Stimulated activated naive B cell treated with anti-CD40 and anti-IgM and Interleukin-4, amounts not matched to agents 10 μg/mL and 1 μg/mL and 100 μg/mL, for 72 hours (primary cell): ENCODE measurements around the gene NIN.

ENCODE experiments used
- ATAC-seq, 2 donors: fragments of 150-1000 bp; cut with Tn5 transposase; replicated peaks; 2 replicates each; pipeline ENCODE4 v1.10.0; 2021; ENCODE audit warnings: moderate library complexity in 1 of 2
- DNase-seq: peaks from one replicate; pipeline ENCODE4 v3.0.0; 2021
- H3K27ac Mint-ChIP-seq: one replicate; pipeline ENCODE4 v1.8.0; 2022; ENCODE audit warnings: mild to moderate bottlenecking, mixed read lengths
- H3K27me3 Mint-ChIP-seq, 2 donors: one replicate each; pipeline ENCODE4 v1.8.0; 2022; ENCODE audit warnings: mixed read lengths in 2 of 2
- H3K36me3 Mint-ChIP-seq, 2 donors: one replicate each; pipeline ENCODE4 v1.8.0; 2022; ENCODE audit warnings: mixed read lengths in 2 of 2, mild to moderate bottlenecking in 1 of 2
- H3K4me1 Mint-ChIP-seq, 2 donors: one replicate each; pipeline ENCODE4 v1.8.0; 2022; ENCODE audit warnings: mixed read lengths in 2 of 2, mild to moderate bottlenecking in 1 of 2
- H3K4me3 Mint-ChIP-seq, 2 donors: one replicate each; pipeline ENCODE4 v1.8.0; 2022; ENCODE audit warnings: mild to moderate bottlenecking in 2 of 2, mixed read lengths in 2 of 2, moderate library complexity in 1 of 2
- H3K9me3 Mint-ChIP-seq, 2 donors: one replicate each; pipeline ENCODE4 v1.8.0; 2022; ENCODE audit warnings: mixed read lengths in 2 of 2, mild to moderate bottlenecking in 1 of 2

The NIN gene

DNA sequence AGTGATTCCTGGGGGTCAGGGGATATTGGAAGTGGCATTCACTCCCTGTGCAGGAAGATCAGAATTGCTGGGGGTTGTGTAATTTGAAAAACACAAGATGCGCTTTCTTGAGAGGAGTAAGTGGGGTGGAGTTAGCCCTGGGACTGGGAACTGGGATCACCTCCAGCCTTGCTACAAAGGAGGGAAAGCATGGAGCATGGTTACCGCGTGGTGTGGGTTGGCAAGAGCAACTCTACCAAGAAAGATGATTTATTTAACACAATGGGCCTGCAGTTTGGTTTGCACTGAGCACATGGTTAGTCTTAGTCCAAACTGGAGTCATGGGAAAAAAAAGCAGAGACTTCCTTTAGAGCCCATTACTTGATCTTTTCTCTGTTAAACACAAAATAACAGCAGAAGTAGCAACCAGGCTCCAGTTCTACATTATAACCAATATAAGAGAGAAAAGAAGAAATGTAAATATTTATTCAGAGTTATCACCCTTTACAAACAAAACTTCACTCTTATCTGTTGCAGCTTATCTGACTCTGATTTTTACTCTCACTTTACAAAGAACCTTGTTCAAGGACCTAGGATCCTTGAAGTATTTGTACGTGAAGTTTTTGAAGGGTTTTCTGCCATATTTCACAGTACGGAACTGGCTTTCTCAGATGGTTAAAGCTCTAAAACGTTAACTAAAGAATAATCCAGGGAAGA lies 2.1 kb upstream of the NIN start:
- ATAC-seq (no peak), DNase-seq (no peak)
- Mint-ChIP-seq H3K4me3 (no peak overlapping the region), H3K27me3 (no peaks in the 10 kb centered on the region), H3K4me1 (peaks cover 37 to 67% of the 10 kb centered on the region in 2 donors), H3K9me3 (no peaks in the 10 kb centered on the region), H3K27ac (peak overlapping the region; percentile 16), H3K36me3 (peaks cover 21 to 22% of the 10 kb centered on the region in 2 donors)

DNA sequence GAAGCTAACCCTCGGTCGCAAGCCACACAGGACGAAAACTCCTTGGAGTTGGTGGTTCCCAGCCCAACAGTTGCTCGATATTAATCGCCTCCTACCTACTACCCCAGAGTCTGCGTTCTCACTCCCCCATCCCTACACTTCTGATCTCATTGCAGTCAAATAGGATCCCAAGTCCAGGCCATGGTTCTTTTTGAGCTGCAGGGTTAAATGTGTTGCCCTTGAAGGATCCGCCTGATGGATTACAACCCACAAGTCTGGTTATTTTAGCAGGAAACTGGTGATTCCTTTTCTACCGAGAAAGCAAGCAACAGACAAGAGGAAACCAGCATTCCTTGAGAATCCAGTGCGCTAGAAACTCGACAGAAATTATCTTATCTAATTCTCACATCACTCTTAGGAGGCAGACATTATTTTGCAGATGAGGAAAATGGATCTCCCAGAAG lies 785 bp upstream of the NIN start:
- peaks cover 39 to 66% of the 10 kb centered on the region in 2 donors for H3K4me1 Mint-ChIP-seq
- no peak for ATAC-seq

DNA sequence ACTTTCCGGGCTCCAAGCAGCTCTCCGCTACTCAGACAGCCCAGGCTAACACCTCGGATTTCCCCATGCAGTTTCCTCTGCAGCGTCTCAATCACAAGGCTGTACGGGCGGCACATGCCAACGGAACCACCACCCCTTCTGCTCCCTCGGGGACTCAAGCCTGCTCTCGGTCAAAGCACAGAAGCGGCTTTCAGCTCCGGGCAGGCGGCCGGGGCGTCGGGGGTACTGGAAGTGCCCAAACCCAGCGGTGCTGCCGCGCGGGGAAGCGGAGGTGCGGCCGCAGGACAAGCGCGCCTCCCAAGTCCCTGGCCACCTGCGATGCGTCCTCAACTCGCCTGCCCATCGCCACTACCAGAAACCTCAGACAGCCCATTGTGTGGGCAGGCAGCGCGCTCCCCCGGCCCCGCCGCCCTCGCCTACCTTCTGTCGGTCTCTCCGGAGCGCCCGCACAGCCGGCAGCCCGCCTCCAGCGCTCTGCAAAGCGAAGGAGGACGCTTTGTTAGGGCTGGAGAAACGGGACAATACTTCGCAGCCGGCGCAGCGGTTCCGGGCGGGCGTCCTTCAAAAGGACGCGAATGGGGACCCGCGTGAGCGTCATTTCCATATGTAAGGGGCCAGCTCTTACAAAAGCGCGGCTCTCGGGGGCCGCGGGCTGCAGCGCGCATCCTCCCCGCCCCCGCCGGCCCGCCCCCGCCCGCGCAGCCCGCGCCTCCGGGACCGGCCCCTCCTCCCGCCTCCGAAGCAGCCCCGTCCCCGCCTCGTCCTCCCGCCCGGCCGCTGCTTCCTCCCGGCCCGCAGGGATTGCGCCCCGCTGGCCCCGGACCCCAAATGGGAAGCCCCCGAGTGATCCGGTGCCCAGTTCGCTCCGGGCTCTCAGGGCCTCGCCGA lies 674 bp downstream of the NIN start:
- peak overlapping the region; percentile 94 to 98 for H3K4me3 Mint-ChIP-seq
- no peaks in the 10 kb centered on the region for H3K27me3 Mint-ChIP-seq
- DNase-seq, result peak; percentile 75
- H3K27ac Mint-ChIP-seq, result peak overlapping the region; percentile 96
- peaks cover 42 to 69% of the 10 kb centered on the region in 2 donors for H3K4me1 Mint-ChIP-seq
- H3K9me3 Mint-ChIP-seq, result no peaks in the 10 kb centered on the region
- H3K36me3 Mint-ChIP-seq, result peaks cover 36 to 38% of the 10 kb centered on the region in 2 donors
- ATAC-seq, result peak; percentile 68 to 73

More for the DNA sequence above, 785 bp upstream of the NIN start:
- peak overlapping the region; percentile 95 for H3K27ac Mint-ChIP-seq
- H3K4me3 Mint-ChIP-seq, result peak overlapping the region; percentile 97 to 99
- no peaks in the 10 kb centered on the region for H3K27me3 Mint-ChIP-seq
- peaks cover 28 to 30% of the 10 kb centered on the region in 2 donors for H3K36me3 Mint-ChIP-seq
- no peak for DNase-seq
- H3K9me3 Mint-ChIP-seq, result no peaks in the 10 kb centered on the region

DNA sequence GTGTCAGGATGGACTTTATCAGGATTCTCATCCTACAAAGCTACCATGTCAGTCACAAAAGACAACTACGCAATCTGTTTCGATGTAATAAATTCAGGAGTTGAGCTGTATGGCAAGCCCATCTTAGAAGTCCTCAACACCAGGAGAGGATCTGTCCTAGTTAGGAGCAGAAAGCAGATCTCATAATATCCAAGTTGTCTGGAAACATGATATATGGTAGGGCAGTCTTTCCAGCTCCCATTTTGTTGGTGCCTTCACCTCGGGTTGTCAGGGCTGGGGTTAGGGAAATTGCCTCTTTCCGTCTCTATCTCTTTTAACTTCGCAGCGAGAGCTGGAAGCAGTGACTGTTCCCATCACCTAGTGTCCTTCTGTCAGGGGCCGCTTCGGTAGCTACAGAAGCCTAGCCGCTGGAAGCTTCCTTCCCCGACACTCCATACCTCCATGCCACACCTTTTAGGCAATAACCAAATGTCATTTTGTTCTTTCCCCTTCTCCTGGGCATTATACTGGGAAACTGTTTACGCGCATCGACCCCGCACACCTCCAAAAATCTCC lies 1.4 kb downstream of the NIN start:
- Mint-ChIP-seq H3K27ac (peak overlapping the region; percentile 96), H3K27me3 (no peaks in the 10 kb centered on the region), H3K4me1 (peaks cover 40 to 69% of the 10 kb centered on the region in 2 donors), H3K36me3 (peaks cover 36 to 44% of the 10 kb centered on the region in 2 donors), H3K9me3 (no peaks in the 10 kb centered on the region), H3K4me3 (peak overlapping the region; percentile 94 to 98)
- ATAC-seq (no peak), DNase-seq (no peak)

DNA sequence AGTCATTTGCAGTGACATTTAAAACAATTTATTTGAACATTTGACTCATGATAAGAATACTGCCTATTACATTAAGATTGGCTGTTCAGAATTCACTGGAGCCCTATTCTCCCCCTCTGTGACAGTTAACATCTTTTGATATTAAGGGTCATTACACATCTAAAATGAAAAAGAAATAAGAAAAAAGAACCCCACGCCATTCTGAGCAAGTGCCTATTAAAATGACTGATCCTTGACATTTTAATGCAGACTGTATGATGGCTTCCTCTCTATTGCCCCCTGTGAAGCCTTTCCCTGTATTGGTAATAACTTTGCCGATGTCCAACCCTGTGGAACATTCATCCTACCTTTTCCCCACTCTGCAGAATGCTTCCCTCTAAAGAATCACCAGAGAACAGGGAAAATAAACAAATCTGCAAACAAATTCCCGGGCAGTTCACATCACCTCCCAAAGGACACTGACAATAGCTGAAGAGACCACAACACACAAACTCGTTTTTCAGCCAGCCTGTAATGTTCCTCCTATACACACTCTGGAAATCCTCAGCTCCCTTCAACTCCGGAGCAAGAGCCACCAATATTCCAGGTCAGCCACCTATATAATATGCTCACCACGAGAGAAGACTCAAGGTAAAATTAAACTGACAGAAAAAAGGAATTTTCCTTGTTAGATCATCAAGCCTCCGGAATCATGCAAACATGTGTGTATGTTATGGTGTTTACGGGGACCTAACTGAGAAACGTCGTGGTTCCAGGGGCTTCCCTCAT lies 2.1 kb downstream of the NIN start:
- Mint-ChIP-seq H3K9me3 (no peaks in the 10 kb centered on the region), H3K4me1 (peaks cover 42 to 69% of the 10 kb centered on the region in 2 donors), H3K27ac (peak overlapping the region; percentile 96), H3K4me3 (peak overlapping the region; percentile 94 to 98), H3K27me3 (no peaks in the 10 kb centered on the region), H3K36me3 (peaks cover 36 to 46% of the 10 kb centered on the region in 2 donors)
- ATAC-seq (no peak), DNase-seq (no peak)

DNA sequence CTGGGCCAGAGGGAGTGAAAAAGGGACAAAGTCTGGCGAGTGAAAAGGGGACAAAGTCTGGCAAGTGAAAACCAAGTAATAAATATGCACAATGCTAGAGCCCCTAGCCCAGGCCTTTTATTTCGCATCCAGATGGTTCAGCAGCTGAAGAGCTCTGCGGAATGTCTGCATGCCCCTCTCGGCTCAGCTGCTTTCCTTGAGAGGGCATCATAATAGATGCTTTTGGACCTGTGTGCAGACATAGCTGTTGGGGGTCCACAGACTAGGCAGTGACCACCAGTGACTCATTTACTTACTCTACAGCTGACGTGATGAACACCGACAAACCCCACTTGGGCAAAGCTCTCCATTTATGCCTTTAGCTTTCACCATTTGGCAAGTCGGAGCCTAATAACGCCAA lies 4.3 kb downstream of the NIN start:
- Mint-ChIP-seq H3K4me3 (peak overlapping the region; percentile 70 to 94), H3K36me3 (peaks cover 47 to 59% of the 10 kb centered on the region in 2 donors), H3K9me3 (no peaks in the 10 kb centered on the region), H3K4me1 (peaks cover 49 to 73% of the 10 kb centered on the region in 2 donors), H3K27ac (no peak overlapping the region), H3K27me3 (no peaks in the 10 kb centered on the region)
- no peak for DNase-seq
- no peak for ATAC-seq

DNA sequence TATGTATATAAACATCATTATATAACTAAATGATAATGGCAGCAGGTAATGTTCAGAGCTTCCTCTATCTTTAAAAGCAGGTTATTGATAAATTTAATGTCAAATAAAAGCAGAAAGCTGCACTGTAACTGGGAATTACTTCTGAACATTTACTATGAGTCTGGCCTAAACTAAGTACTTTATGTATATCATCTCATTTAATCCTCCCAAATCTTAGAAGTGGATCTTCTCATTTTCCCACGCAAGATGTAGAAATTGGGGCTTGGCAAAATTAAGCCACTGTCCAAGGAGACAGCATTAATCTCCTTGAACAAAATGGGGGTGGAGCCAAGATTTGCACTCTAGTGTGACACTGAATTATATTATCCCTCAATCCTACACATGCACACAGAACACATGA lies 5.7 kb downstream of the NIN start:
- H3K27ac Mint-ChIP-seq, result peak overlapping the region; percentile 95
- peaks cover 56 to 79% of the 10 kb centered on the region in 2 donors for H3K4me1 Mint-ChIP-seq
- H3K27me3 Mint-ChIP-seq, result no peaks in the 10 kb centered on the region
- H3K36me3 Mint-ChIP-seq, result peaks cover 55 to 69% of the 10 kb centered on the region in 2 donors
- no peaks in the 10 kb centered on the region for H3K9me3 Mint-ChIP-seq
- H3K4me3 Mint-ChIP-seq, result peak overlapping the region; percentile 62 to 84
- no peak for ATAC-seq
- DNase-seq, result no peak

DNA sequence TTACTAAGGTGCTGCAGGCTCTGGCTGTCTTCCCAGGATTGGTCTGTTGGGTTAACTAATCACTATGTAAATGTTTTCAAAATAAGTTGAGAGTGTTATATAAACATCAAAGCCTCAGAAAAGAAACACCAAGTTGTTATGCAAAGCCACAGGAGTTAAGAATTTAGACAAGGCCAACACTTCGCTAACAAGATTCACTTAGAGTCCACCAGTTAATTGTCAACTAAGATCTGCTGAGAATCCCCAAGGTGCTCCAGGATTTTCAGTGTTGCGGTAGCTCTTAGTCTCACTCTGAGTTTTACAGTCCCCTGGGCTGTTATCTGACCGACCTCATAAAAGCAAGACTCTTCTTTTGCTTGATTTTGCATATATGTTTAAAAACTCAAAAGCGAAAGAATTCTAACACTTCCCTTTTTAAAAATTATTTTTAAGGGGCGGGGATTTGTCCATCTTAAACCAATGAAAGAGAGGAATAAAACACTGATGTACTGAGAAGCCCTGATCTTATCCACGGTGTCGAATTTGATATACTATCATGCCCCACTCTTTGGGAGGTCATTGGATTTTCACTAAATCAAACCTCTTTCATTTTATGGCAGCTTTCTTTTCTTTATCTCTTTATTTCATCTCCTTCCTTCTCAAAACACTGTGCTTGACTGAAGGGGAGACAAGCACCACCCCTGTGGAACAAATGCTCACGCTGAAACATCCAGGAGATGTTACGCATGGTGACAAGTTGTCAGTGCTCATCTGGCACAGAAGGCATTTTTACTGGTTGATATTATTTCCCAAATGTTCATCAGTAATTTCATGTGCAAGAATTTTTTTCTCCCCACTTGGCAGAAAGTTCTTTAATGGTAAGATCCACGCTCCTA lies 7.0 kb downstream of the NIN start:
- Mint-ChIP-seq H3K27ac (peak overlapping the region; percentile 95), H3K4me1 (peaks cover 65 to 89% of the 10 kb centered on the region in 2 donors), H3K4me3 (peak overlapping the region; percentile 83 to 84), H3K36me3 (peaks cover 51 to 69% of the 10 kb centered on the region in 2 donors), H3K27me3 (no peaks in the 10 kb centered on the region), H3K9me3 (peaks cover 2 to 4% of the 10 kb centered on the region in 2 donors)
- peak; percentile 51 for DNase-seq
- peak; percentile 76 for ATAC-seq

DNA sequence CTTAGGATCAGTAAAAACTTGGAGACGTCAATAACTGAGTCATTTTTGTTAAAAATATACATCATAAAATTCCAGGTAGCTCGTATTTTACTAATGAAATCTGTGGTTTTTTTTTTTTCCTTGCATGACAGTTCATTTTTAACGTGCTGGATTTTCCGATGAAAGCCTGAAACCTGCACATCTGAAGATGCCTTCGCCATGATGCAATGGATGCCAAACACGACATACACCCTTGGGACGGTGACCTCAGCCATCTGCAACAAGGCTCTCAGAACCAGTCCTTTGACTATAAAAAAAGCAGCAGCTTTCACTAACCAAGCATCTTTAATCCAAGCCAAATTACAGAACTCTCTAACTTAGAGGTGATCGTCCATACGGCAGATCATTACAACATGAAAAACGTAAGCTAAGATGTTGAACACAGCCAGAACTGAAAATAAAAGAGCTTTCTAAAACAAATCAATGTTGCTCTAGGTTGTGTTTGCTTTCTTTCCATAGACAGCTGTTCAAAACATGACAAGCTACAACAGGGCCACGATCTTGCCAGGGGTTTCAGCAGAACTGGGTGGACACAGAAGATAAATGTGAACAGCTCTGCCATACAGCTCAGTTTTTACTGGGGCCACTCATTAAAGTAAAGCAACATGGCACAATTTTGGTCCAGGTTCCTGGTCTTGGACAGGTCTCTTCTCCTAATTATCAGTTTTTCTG lies 7.8 kb downstream of the NIN start:
- Mint-ChIP-seq H3K9me3 (peaks cover 2 to 4% of the 10 kb centered on the region in 2 donors), H3K27me3 (no peaks in the 10 kb centered on the region), H3K4me3 (peak overlapping the region; percentile 83 to 84), H3K27ac (peak overlapping the region; percentile 95), H3K36me3 (peaks cover 48 to 68% of the 10 kb centered on the region in 2 donors), H3K4me1 (peaks cover 65 to 87% of the 10 kb centered on the region in 2 donors)
- DNase-seq, result peak; percentile 37
- ATAC-seq, result peak; percentile 43 to 46

DNA sequence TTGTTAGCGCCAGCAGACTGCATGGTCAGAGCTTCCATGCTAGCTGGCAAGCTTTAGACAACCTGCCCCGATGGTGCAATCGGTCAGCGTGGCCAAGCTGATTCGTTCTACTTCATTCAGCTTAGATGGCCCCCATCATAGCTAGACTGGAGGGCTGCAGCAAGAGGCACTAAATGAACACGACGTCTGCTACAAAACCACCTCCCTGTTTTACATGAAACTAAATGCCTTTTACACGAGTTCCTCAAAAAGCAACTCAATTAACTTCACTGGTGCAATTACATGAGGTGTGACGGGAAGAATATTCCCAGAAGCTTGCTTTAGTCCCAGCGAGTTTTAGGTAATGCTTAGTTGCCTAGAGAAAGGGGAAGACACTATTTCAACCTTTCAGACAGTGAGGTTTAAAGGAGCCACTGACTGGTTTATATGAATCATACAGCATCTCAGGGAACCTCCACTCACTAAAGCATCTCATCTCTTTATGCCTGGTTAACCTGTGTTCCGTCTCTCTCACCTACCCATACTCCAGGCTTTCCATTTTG lies 8.4 kb downstream of the NIN start:
- ATAC-seq (peak; percentile 80 to 82), DNase-seq (peak; percentile 30)
- peak overlapping the region; percentile 95 for H3K27ac Mint-ChIP-seq
- peak overlapping the region; percentile 83 to 84 for H3K4me3 Mint-ChIP-seq
- no peaks in the 10 kb centered on the region for H3K27me3 Mint-ChIP-seq
- H3K36me3 Mint-ChIP-seq, result peaks cover 46 to 68% of the 10 kb centered on the region in 2 donors
- peaks cover 2 to 4% of the 10 kb centered on the region in 2 donors for H3K9me3 Mint-ChIP-seq
- peaks cover 62 to 88% of the 10 kb centered on the region in 2 donors for H3K4me1 Mint-ChIP-seq

DNA sequence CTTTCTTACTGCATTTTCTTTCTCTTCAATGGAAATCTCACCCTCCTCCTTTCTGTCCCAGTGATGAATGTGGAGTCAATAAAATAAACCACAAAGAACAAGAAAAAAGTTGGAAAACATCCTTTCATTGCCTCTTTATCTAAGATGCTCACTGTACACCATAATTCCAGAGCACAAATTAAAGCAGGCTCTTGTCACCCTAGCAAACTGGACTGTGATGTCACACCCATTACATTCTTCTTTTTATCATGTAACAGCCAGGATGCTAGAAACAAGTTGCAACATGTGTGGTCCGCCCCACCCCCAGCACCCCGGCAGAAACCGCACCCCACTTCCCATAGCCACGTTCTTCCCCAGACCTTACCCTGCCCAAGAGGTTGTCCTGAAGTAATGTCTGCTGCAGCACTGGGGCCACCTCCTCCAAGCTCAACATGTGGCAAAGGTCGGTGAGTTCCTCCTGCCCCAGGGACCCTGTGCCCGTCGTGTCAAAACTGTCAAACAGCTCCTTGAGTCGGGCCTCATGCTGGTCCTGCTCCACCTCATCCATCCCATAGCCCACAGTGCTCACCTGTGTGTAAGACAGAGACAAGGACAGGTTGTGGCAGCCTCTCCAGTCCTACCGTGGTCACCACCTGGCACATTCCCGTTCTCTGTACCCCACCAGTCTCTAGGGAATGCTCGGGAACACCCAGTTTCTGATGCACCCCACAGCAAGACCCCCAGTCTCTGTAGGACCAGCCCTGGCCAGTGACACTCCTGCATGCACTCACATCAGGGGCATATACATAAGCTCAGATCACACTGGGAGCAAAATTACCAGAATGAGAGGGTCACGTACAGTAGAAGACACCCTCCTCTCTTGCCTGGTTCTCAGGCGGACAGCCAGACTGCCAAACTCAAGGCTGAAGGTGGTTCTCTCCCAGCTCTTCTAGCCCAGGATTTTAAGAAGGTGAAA lies 9.2 kb downstream of the NIN start:
- Mint-ChIP-seq H3K4me3 (peak overlapping the region; percentile 83 to 84), H3K27me3 (no peaks in the 10 kb centered on the region), H3K27ac (peak overlapping the region; percentile 95), H3K4me1 (peaks cover 60 to 86% of the 10 kb centered on the region in 2 donors), H3K36me3 (peaks cover 44 to 66% of the 10 kb centered on the region in 2 donors), H3K9me3 (peaks cover 3 to 4% of the 10 kb centered on the region in 2 donors)
- DNase-seq, result no peak
- peak; percentile 2 for ATAC-seq
